ENCODE measurements around the gene CPN1.

DNA sequence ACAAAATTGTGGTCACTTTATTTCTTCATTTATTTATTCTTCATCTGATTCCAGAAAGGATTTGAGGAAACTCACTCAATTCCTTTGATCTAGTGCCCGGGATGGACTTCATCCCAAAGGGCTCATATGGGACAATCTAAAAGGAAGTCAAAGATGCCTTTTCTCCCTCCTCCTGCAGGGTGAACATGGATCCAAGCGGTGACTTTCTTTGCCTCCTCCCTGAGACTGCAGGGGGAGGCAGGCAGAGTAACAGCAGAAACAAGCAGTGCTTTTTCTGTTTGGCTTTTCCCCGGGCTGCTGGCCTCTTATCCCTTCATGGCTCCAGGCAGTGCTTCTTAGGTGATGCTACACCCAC is 61.9 kb downstream of the CPN1 start:
- no peak for TF ChIP-seq POLR2A (IDR thresholded peaks at IDR 0.05; ENCODE audit: low read depth, low read length)
- no peak for TF ChIP-seq TAF1 (IDR thresholded peaks at IDR 0.05; ENCODE audit: borderline replicate concordance, low read depth, low read length)

All from GM12892 (cell line).